ENCODE data around the gene NCK2. TPM values are rescaled to one million over a fixed set of nuclear protein-coding genes. Genes with fewer than 3 reads are reported as not detected.

NCK2 gene
- total and polyA plus RNA-seq, 2 experiments from 2014 or later, result 72.6 to 100 TPM

DNA sequence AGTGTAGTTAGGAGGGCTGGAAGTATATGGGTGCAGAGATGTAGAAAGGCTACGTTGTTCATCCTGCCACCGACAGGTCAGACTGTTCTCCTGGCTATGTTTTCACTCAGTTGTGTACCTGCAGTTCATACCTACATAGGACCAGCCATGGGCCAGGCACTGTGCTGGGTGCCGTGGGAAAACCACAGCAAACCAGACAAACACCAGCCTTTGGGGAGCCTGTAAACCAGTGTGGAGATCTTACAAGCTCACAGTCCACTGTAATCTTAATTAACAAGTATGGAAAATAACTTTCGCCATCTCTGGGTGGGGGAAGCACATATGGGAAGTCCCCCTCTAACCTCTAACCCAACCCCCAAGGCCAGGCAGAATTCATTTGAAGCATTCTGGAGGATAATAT lies 12.7 kb downstream of the NCK2 start:
- 87% methylated on average over 4 of the region's 4 CpGs for WGBS (ENCODE audit: low lambda C conversion rate, missing lambda C conversion rate)
- DNase-seq (ENCODE audit: low spot score), result no peak

DNA sequence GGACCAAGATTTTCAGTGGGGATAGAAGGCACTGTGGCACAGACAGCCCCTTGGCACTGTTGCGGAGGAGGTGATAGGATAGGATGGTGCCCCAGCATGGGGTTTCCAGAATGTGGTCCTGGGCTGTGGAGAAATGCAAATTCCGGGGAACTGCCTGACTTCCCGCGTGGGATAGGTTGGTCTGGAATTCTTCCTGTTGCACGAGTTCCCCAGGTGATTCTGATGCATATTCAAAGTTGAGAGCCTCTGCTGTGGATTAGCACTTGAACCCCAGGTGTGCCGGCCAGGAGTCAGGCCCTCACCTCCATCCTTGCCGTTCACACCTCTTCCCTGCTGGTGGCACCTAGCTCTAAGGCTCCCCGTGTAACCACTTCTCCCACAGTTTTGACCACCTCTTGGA lies 15.5 kb downstream of the NCK2 start:
- Histone ChIP-seq H4K20me1 (ENCODE audit: insufficient read depth, poor library complexity, severe bottlenecking) (peaks cover 100% of the 10 kb centered on the region), H3K36me3 (replicated peaks; ENCODE audit: insufficient read depth, low read depth) (no peaks in the 10 kb centered on the region), H3K4me3 (no peak overlapping the region), H2AFZ (no peak overlapping the region), H3K27me3 (no peaks in the 10 kb centered on the region), H3K27ac (no peak overlapping the region), H3K4me1 (ENCODE audit: insufficient read depth) (peaks cover 8% of the 10 kb centered on the region), H3K9me2 (replicated peaks; ENCODE audit: insufficient read depth) (no peaks in the 10 kb centered on the region), H3K9me3 (ENCODE audit: low read depth) (no peaks in the 10 kb centered on the region), H3K79me2 (peaks cover 100% of the 10 kb centered on the region), H3K4me2 (no peak overlapping the region)
- no peak for DNase-seq (ENCODE audit: low spot score)
- 85% methylated on average over 8 of the region's 8 CpGs for WGBS (ENCODE audit: low lambda C conversion rate, missing lambda C conversion rate)
- TF ChIP-seq EZH2phosphoT487 (IDR thresholded peaks at IDR 0.05; ENCODE audit: low read depth, severe bottlenecking, unreplicated experiment) (no peak), EZH2 (IDR thresholded peaks at IDR 0.05; ENCODE audit: borderline replicate concordance) (no peak)
- TF ChIP-seq, protein P1, sequence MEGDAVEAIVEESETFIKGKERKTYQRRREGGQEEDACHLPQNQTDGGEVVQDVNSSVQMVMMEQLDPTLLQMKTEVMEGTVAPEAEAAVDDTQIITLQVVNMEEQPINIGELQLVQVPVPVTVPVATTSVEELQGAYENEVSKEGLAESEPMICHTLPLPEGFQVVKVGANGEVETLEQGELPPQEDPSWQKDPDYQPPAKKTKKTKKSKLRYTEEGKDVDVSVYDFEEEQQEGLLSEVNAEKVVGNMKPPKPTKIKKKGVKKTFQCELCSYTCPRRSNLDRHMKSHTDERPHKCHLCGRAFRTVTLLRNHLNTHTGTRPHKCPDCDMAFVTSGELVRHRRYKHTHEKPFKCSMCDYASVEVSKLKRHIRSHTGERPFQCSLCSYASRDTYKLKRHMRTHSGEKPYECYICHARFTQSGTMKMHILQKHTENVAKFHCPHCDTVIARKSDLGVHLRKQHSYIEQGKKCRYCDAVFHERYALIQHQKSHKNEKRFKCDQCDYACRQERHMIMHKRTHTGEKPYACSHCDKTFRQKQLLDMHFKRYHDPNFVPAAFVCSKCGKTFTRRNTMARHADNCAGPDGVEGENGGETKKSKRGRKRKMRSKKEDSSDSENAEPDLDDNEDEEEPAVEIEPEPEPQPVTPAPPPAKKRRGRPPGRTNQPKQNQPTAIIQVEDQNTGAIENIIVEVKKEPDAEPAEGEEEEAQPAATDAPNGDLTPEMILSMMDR (IDR thresholded peaks at IDR 0.05; ENCODE audit: poor library complexity), result no peak

More for the DNA sequence above, 12.7 kb downstream of the NCK2 start:
- Histone ChIP-seq H3K79me2 (peaks cover 100% of the 10 kb centered on the region), H4K20me1 (ENCODE audit: insufficient read depth, poor library complexity, severe bottlenecking) (peaks cover 90% of the 10 kb centered on the region), H3K4me1 (ENCODE audit: insufficient read depth) (peaks cover 16% of the 10 kb centered on the region), H3K9me3 (ENCODE audit: low read depth) (no peaks in the 10 kb centered on the region), H3K27me3 (no peaks in the 10 kb centered on the region), H3K36me3 (replicated peaks; ENCODE audit: insufficient read depth, low read depth) (no peaks in the 10 kb centered on the region), H3K27ac (no peak overlapping the region), H3K9me2 (replicated peaks; ENCODE audit: insufficient read depth) (no peaks in the 10 kb centered on the region), H3K4me3 (no peak overlapping the region), H3K4me2 (no peak overlapping the region), H2AFZ (no peak overlapping the region)
- no peak for TF ChIP-seq EZH2phosphoT487 (IDR thresholded peaks at IDR 0.05; ENCODE audit: low read depth, severe bottlenecking, unreplicated experiment)
- TF ChIP-seq EZH2 (IDR thresholded peaks at IDR 0.05; ENCODE audit: borderline replicate concordance), result no peak
- TF ChIP-seq, protein P1 (IDR thresholded peaks at IDR 0.05; ENCODE audit: poor library complexity), result no peak

DNA sequence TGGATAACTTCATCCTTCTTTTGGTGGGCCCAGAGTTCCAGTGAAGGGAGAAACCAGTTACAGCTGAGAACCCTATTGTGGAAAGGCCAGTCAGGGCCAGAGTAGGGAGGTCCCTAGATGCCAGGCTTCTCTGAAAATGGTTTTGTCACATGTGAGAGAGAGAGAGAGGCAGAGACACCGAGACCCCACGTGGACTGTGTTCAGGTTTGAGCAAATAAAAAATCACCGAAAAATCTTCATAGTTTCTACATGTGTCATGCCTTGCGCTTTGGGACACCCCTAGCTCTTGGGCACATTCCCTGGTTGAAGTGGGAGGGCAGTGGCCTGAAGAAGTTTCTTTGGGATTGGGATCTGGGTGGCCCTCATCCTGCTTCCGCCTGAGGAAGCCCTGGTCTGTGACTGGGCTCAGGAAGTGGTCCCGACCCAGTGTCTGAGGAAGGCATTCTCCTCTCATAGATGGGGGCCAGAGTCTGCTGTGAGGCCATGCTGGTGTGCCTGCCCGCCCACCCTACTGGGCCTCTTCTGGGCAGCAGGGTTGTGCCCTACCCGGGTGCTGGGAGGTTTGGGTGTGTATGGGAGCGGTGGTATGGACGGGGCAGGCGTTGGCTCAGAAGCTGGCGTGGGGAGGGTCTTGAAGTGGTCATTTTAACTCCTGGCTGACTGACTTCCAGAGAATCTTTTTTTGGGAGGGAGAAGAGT lies 16.1 kb downstream of the NCK2 start:
- Histone ChIP-seq H3K79me2 (peaks cover 100% of the 10 kb centered on the region), H3K4me3 (no peak overlapping the region), H3K36me3 (replicated peaks; ENCODE audit: insufficient read depth, low read depth) (no peaks in the 10 kb centered on the region), H3K27me3 (no peaks in the 10 kb centered on the region), H3K9me2 (replicated peaks; ENCODE audit: insufficient read depth) (no peaks in the 10 kb centered on the region), H2AFZ (no peak overlapping the region), H3K9me3 (ENCODE audit: low read depth) (no peaks in the 10 kb centered on the region), H3K4me1 (ENCODE audit: insufficient read depth) (peaks cover 8% of the 10 kb centered on the region), H3K27ac (no peak overlapping the region), H4K20me1 (ENCODE audit: insufficient read depth, poor library complexity, severe bottlenecking) (peaks cover 100% of the 10 kb centered on the region), H3K4me2 (no peak overlapping the region)
- no peak for DNase-seq (ENCODE audit: low spot score)
- TF ChIP-seq, protein P1 (IDR thresholded peaks at IDR 0.05; ENCODE audit: poor library complexity), result no peak
- no peak for TF ChIP-seq EZH2phosphoT487 (IDR thresholded peaks at IDR 0.05; ENCODE audit: low read depth, severe bottlenecking, unreplicated experiment)
- no peak for TF ChIP-seq EZH2 (IDR thresholded peaks at IDR 0.05; ENCODE audit: borderline replicate concordance)
- WGBS (ENCODE audit: low lambda C conversion rate, missing lambda C conversion rate), result 97% methylated on average over 12 of the region's 12 CpGs
